ENCODE results near the gene COL8A1. TPM values are rescaled to one million over a fixed set of nuclear protein-coding genes. Genes with fewer than 3 reads are reported as not detected.

Gene COL8A1
- polyA plus RNA-seq, 3 donors, result not detected

DNA sequence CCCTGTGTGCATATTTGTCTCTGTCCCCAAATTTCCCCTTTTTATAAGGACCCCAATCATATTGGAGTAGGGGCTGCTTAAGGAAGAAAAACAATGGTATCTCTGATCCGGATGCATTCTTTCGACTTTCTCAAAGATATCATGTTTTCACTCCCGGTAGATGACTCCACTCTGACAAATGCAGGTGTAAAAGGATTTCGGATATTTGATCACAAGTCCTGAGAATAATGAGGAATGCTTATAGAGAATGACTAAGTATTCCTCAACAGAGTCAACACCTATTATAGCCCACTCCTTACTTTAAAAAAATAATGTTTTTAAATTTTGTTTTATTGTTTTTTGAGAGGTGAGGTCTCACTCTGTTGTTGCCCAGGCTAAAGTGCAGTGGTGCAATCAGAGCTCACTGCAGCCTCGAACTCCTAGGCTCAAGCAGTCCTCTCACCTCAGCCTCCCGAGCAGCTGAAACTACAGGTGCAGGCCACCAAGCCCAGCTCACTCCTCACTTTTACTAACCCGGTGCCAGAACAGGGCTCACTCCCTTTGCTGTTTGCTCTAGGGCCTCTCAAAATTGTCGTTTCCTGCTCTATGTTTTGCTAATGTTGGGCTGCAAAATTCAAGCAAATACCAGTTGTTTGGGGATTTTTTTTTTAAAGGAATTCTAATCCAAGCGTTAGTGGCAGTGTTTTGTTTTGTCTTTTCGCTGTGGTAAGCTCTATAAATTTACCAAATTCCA lies 24.6 kb downstream of the COL8A1 start:
- H3K4me1 ChIP-seq (ENCODE audit: control insufficient read depth in 1 of 2, insufficient read depth in 2 of 2, low read length in 2 of 2), result no peaks in the 10 kb centered on the region
- no peaks in the 10 kb centered on the region for H3K4me1 Mint-ChIP-seq
- no peaks in the 10 kb centered on the region for H3K36me3 ChIP-seq (replicated peaks in 1 of 2; ENCODE audit: control insufficient read depth in 1 of 2, insufficient read depth in 2 of 2, low read length in 2 of 2)
- DNase-seq, result no peak
- H3K27ac Mint-ChIP-seq, result no peak overlapping the region
- H3K27me3 ChIP-seq (ENCODE audit: control insufficient read depth in 2 of 2, insufficient read depth in 2 of 2, low read length in 2 of 2), result no peaks in the 10 kb centered on the region
- 74% methylated on average over 4 of the region's 10 CpGs for WGBS (ENCODE audit: insufficient coverage)
- H3K4me3 Mint-ChIP-seq, result no peak overlapping the region
- TF ChIP-seq CTCF (IDR thresholded peaks at IDR 0.05), result no peak
- no peak overlapping the region for H3K4me2 ChIP-seq (replicated peaks; ENCODE audit: extremely low read depth, low read length, poor library complexity, severe bottlenecking)
- H3K27me3 Mint-ChIP-seq (ENCODE audit: low read depth in 3 of 3), result peaks cover 0 to 6% (median 1%) of the 10 kb centered on the region in 3 donors
- H3K4me3 ChIP-seq (replicated peaks in 1 of 3; ENCODE audit: low read depth in 2 of 3, low read length in 3 of 3), result no peak overlapping the region
- no peak overlapping the region for H3K27ac ChIP-seq (ENCODE audit: low read depth in 1 of 2, low read length in 2 of 2)
- intact Hi-C loops (cut with micrococcal nuclease), result no loop called here
- H3K9me3 ChIP-seq (replicated peaks in 1 of 2; ENCODE audit: control insufficient read depth in 1 of 2, insufficient read depth in 1 of 2, low read length in 2 of 2), result no peaks in the 10 kb centered on the region
- H3K9me3 Mint-ChIP-seq, result peaks cover 0 to 3% (median 0%) of the 10 kb centered on the region in 7 donors
- H2AFZ ChIP-seq (ENCODE audit: insufficient read depth, low read depth, low read length, poor library complexity, severe bottlenecking), result no peak overlapping the region
- H4K20me1 ChIP-seq (ENCODE audit: insufficient read depth, low read length), result no peaks in the 10 kb centered on the region
- no peaks in the 10 kb centered on the region for H3K36me3 Mint-ChIP-seq
- no peak overlapping the region for H3K9ac ChIP-seq (ENCODE audit: insufficient read depth, low read length, poor library complexity, severe bottlenecking)
- H3K79me2 ChIP-seq (ENCODE audit: insufficient read depth, low read length), result no peaks in the 10 kb centered on the region

DNA sequence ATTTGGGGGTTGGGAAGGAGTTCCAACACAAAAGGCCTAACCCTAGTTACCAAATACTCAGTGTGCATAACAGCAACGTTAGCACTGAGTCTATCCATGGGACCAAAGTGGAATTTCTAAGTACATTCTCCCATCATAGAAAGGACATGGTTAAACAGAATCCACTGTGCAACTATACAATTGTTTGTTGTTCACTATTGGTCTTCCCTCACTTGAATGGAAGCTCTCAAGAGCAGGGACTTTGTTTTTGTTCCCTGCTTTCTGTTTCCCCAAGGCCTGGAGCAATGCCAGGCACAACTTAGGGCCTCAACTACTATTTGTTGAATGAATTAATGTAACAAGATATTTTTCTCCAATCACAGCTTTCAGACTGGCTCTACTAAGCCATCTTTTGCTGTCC lies 25.6 kb downstream of the COL8A1 start:
- Mint-ChIP-seq H3K36me3 (no peaks in the 10 kb centered on the region), H3K4me3 (no peak overlapping the region), H3K9me3 (peaks cover 0 to 2% (median 0%) of the 10 kb centered on the region in 7 donors), H3K27me3 (ENCODE audit: low read depth in 3 of 3) (peaks cover 0 to 6% (median 2%) of the 10 kb centered on the region in 3 donors), H3K27ac (no peak overlapping the region), H3K4me1 (no peaks in the 10 kb centered on the region)
- no peak overlapping the region for H3K4me3 ChIP-seq (replicated peaks in 1 of 3; ENCODE audit: low read depth in 2 of 3, low read length in 3 of 3)
- H2AFZ ChIP-seq (ENCODE audit: insufficient read depth, low read depth, low read length, poor library complexity, severe bottlenecking), result no peak overlapping the region
- H4K20me1 ChIP-seq (ENCODE audit: insufficient read depth, low read length), result no peaks in the 10 kb centered on the region
- no peaks in the 10 kb centered on the region for H3K36me3 ChIP-seq (replicated peaks in 1 of 2; ENCODE audit: control insufficient read depth in 1 of 2, insufficient read depth in 2 of 2, low read length in 2 of 2)
- H3K9ac ChIP-seq (ENCODE audit: insufficient read depth, low read length, poor library complexity, severe bottlenecking), result no peak overlapping the region
- intact Hi-C loops (cut with micrococcal nuclease), result no loop called here
- no CpG with 5 or more reads among the region's 1 CpG for WGBS (ENCODE audit: insufficient coverage)
- DNase-seq, result no peak
- no peaks in the 10 kb centered on the region for H3K4me1 ChIP-seq (ENCODE audit: control insufficient read depth in 1 of 2, insufficient read depth in 2 of 2, low read length in 2 of 2)
- H3K4me2 ChIP-seq (replicated peaks; ENCODE audit: extremely low read depth, low read length, poor library complexity, severe bottlenecking), result no peak overlapping the region
- TF ChIP-seq CTCF (IDR thresholded peaks at IDR 0.05), result no peak
- no peaks in the 10 kb centered on the region for H3K9me3 ChIP-seq (replicated peaks in 1 of 2; ENCODE audit: control insufficient read depth in 1 of 2, insufficient read depth in 1 of 2, low read length in 2 of 2)
- no peaks in the 10 kb centered on the region for H3K27me3 ChIP-seq (ENCODE audit: control insufficient read depth in 2 of 2, insufficient read depth in 2 of 2, low read length in 2 of 2)
- H3K27ac ChIP-seq (ENCODE audit: low read depth in 1 of 2, low read length in 2 of 2), result no peak overlapping the region
- no peaks in the 10 kb centered on the region for H3K79me2 ChIP-seq (ENCODE audit: insufficient read depth, low read length)
